HepG2 (cell line): ENCODE data around the gene DDRGK1. TPM values are rescaled to one million over a fixed set of nuclear protein-coding genes. Genes with fewer than 3 reads are reported as not detected.

Source experiments
- CCDC6 ChIP-seq: sonication (generic); formaldehyde crosslinking; IDR thresholded peaks from 2 replicates; pipeline ENCODE4 v1.8.1; 2022; ENCODE audit warnings: mild to moderate bottlenecking, missing genetic modification reagents, moderate library complexity
- FOXK2 ChIP-seq: fragments of 450-650 bp; IDR thresholded peaks from 2 replicates; pipeline ENCODE4 v1.6.1; 2016
- FOXP4 ChIP-seq: sonication (generic); formaldehyde crosslinking; IDR thresholded peaks from 2 replicates; pipeline ENCODE4 v1.4.0; 2020; ENCODE audit warnings: missing genetic modification reagents
- HOXD1 ChIP-seq: sonication (generic); formaldehyde crosslinking; IDR thresholded peaks from 2 replicates; pipeline ENCODE4 v1.5.0; 2020; ENCODE audit warnings: missing genetic modification reagents
- JARID2 ChIP-seq: sonication (generic); formaldehyde crosslinking; IDR thresholded peaks from 2 replicates; pipeline ENCODE4 v1.8.1; 2023; ENCODE audit warnings: missing genetic modification reagents, inconsistent platforms; ENCODE audit not compliant: insufficient replicate concordance
- KLF16 ChIP-seq, 2 experiments: sonication (generic) in 1 of 2; formaldehyde crosslinking in 1 of 2; IDR thresholded peaks; 2 replicates each; pipeline versions ENCODE4 v1.6.1 to v1.8.0; 2016 to 2023; ENCODE audit warnings: missing genetic modification reagents in 2 of 2, missing compliant biosample characterization in 1 of 2
- MBD4 ChIP-seq: IDR thresholded peaks from 2 replicates; pipeline ENCODE4 v1.6.1; 2012; ENCODE audit warnings: low read length, inconsistent platforms, borderline replicate concordance
- SIX1 ChIP-seq: sonication (generic); formaldehyde crosslinking; IDR thresholded peaks from 2 replicates; pipeline ENCODE4 v1.4.0; 2020; ENCODE audit warnings: missing genetic modification reagents, borderline replicate concordance
- SRSF9 ChIP-seq: fragments of 200-400 bp; formaldehyde crosslinking; IDR thresholded peaks from 2 replicates; pipeline ENCODE4 v1.6.1; 2018; ENCODE audit warnings: borderline replicate concordance, mild to moderate bottlenecking, low read depth, low read length; ENCODE audit not compliant: insufficient read depth, poor library complexity, severe bottlenecking
- TEAD2 ChIP-seq: sonication (generic); formaldehyde crosslinking; IDR thresholded peaks from 2 replicates; pipeline ENCODE4 v1.9.0; 2021; ENCODE audit warnings: missing genetic modification reagents
- ZBTB26 ChIP-seq: IDR thresholded peaks from 2 replicates; pipeline ENCODE4 v1.6.1; 2016; ENCODE audit warnings: missing compliant biosample characterization, missing genetic modification reagents, borderline replicate concordance
- ZNF121 ChIP-seq: sonication (generic); formaldehyde crosslinking; IDR thresholded peaks from 2 replicates; pipeline ENCODE4 v1.5.0; 2020; ENCODE audit warnings: mild to moderate bottlenecking, missing genetic modification reagents
- ZNF326 ChIP-seq: sonication (generic); formaldehyde crosslinking; IDR thresholded peaks from 2 replicates; pipeline ENCODE4 v1.4.0; 2020; ENCODE audit warnings: missing genetic modification reagents, borderline replicate concordance
- ZNF329 ChIP-seq: sonication (generic); formaldehyde crosslinking; IDR thresholded peaks from 2 replicates; pipeline ENCODE4 v1.9.0; 2021; ENCODE audit warnings: low read depth, mild to moderate bottlenecking, missing genetic modification reagents
- ZNF383 ChIP-seq: sonication (generic); formaldehyde crosslinking; IDR thresholded peaks from 2 replicates; pipeline ENCODE4 v1.4.0; 2020; ENCODE audit warnings: missing genetic modification reagents, mild to moderate bottlenecking, borderline replicate concordance
- polyA plus RNA-seq, 8 experiments: library from polyadenylated mRNA; depleted of rRNA in 3 of 8; stranded (reverse) in 7 of 8; unstranded in 1 of 8; fragments of >200 nt; fragmentation: Illumina TruSeq in 4 of 8; extraction: Trizol in 4 of 8; gene quantifications; 2 replicates each; pipeline versions ENCODE4 v1.2.1 to v1.2.3, GENCODE V29; 2011 to 2016; ENCODE audit warnings: low read depth in 4 of 8, missing spikeins in 1 of 8, mixed read lengths in 1 of 8; ENCODE audit not compliant: insufficient read depth in 1 of 8
- total RNA-seq, 5 experiments: library from RNA; depleted of rRNA; stranded (reverse); fragments of >200 nt; fragmentation: Illumina TruSeq; extraction: Trizol; gene quantifications; 2 replicates each; pipeline ENCODE4 v1.2.3, GENCODE V29; 2016; ENCODE audit warnings: low read depth in 1 of 5
- TF ChIP-seq, protein P1 (sequence below): sonication (generic); formaldehyde crosslinking; IDR thresholded peaks from 2 replicates; pipeline ENCODE4 v1.4.0; 2020; ENCODE audit warnings: low read depth, mild to moderate bottlenecking, missing genetic modification reagents
- TF ChIP-seq, protein P2 (sequence below): sonication (generic); formaldehyde crosslinking; IDR thresholded peaks from 2 replicates; pipeline ENCODE4 v1.4.0; 2020; ENCODE audit warnings: missing genetic modification reagents, mild to moderate bottlenecking, borderline replicate concordance
- TF ChIP-seq, protein P3 (sequence below): sonication (generic); formaldehyde crosslinking; IDR thresholded peaks from 2 replicates; pipeline ENCODE4 v1.4.0; 2020; ENCODE audit warnings: mild to moderate bottlenecking, low read depth, missing genetic modification reagents

Gene DDRGK1
- total and polyA plus RNA-seq, 2 of the 13 experiments (the other 11 are each of a cell fraction or from before 2014, with no cell fraction given): 96.7 to 149 TPM

DNA sequence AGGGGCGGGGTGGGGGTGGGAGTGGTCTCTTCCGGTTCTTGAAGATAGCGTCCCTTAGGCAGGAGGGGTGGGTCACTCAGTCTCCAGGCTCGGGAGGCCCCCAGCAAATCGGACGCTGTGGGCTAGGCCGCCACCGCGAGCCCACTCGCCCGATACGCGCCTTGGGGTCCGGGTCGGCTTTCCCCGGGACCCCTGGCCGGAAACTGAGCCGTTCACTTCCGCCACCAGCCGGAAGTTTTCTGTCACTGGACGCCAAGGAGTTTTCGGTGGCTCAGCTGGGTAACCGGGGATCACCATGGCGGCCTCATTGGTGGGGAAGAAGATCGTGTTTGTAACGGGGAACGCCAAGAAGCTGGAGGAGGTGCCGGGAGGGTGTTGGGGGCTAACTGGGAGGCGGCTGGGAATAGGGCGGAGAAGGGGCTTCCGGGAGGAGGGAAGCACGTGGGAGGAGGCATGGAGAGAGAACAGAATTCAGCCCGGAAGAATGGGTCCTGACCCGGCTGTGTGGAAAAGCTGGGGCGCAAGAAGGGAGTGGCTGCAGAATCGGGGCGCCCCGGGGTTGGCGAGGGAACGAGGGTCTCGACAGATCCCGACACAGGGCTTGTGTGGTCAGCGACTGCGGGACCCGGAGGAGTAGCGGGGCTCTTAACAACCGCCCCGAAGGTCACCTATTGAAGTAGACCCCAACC, 4.9 kb upstream of the DDRGK1 start, which contains the start of gene ITPA (continued):
- TF ChIP-seq FOXP4 (CRISPR knock-in tag): peak; percentile 64
- peak in 1 of 2 experiments; percentile 93; a peak in 2 of 4 replicates for TF ChIP-seq KLF16 (CRISPR knock-in tag; IDR thresholded peaks at IDR 0.05)
- TF ChIP-seq MBD4: no peak
- TF ChIP-seq ZNF329: no peak; the same call in 1 of the 2 replicates
- peak; percentile 26; the same call in 1 of the 2 replicates for TF ChIP-seq ZNF121 (CRISPR knock-in tag)
- TF ChIP-seq, protein P1, sequence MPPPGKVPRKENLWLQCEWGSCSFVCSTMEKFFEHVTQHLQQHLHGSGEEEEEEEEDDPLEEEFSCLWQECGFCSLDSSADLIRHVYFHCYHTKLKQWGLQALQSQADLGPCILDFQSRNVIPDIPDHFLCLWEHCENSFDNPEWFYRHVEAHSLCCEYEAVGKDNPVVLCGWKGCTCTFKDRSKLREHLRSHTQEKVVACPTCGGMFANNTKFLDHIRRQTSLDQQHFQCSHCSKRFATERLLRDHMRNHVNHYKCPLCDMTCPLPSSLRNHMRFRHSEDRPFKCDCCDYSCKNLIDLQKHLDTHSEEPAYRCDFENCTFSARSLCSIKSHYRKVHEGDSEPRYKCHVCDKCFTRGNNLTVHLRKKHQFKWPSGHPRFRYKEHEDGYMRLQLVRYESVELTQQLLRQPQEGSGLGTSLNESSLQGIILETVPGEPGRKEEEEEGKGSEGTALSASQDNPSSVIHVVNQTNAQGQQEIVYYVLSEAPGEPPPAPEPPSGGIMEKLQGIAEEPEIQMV: peak; percentile 47; the same call in 1 of the 2 replicates
- TF ChIP-seq ZBTB26 (CRISPR knock-in tag): peak; percentile 79
- TF ChIP-seq, protein P2, sequence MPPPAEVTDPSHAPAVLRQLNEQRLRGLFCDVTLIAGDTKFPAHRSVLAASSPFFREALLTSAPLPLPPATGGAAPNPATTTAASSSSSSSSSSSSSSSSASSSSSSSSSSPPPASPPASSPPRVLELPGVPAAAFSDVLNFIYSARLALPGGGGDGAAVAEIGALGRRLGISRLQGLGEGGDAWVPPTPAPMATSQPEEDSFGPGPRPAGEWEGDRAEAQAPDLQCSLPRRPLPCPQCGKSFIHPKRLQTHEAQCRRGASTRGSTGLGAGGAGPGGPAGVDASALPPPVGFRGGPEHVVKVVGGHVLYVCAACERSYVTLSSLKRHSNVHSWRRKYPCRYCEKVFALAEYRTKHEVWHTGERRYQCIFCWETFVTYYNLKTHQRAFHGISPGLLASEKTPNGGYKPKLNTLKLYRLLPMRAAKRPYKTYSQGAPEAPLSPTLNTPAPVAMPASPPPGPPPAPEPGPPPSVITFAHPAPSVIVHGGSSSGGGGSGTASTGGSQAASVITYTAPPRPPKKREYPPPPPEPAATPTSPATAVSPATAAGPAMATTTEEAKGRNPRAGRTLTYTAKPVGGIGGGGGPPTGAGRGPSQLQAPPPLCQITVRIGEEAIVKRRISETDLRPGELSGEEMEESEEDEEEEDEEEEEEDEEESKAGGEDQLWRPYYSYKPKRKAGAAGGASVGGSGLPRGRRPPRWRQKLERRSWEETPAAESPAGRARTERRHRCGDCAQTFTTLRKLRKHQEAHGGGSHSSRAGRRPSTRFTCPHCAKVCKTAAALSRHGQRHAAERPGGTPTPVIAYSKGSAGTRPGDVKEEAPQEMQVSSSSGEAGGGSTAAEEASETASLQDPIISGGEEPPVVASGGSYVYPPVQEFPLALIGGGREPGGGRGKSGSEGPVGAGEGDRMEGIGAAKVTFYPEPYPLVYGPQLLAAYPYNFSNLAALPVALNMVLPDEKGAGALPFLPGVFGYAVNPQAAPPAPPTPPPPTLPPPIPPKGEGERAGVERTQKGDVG: peak; percentile 89
- TF ChIP-seq ZNF326 (CRISPR knock-in tag): no peak
- peak; percentile 62 for TF ChIP-seq ZNF383
- TF ChIP-seq, protein P3, sequence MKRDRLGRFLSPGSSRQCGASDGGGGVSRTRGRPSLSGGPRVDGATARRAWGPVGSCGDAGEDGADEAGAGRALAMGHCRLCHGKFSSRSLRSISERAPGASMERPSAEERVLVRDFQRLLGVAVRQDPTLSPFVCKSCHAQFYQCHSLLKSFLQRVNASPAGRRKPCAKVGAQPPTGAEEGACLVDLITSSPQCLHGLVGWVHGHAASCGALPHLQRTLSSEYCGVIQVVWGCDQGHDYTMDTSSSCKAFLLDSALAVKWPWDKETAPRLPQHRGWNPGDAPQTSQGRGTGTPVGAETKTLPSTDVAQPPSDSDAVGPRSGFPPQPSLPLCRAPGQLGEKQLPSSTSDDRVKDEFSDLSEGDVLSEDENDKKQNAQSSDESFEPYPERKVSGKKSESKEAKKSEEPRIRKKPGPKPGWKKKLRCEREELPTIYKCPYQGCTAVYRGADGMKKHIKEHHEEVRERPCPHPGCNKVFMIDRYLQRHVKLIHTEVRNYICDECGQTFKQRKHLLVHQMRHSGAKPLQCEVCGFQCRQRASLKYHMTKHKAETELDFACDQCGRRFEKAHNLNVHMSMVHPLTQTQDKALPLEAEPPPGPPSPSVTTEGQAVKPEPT: no peak
- TF ChIP-seq HOXD1 (CRISPR knock-in tag): peak; percentile 62; the same call in 1 of the 2 replicates
- TF ChIP-seq JARID2 (CRISPR knock-in tag): peak; percentile 77
- TF ChIP-seq TEAD2 (CRISPR knock-in tag): 0 out of 2 replicates have a peak, but pooled peaks have one; percentile 14
- no peak for TF ChIP-seq FOXK2
- peak; percentile 70; the same call in 1 of the 2 replicates for TF ChIP-seq CCDC6 (CRISPR knock-in tag)
- no peak for TF ChIP-seq SRSF9
- TF ChIP-seq SIX1 (CRISPR knock-in tag): peak; percentile 45; the same call in 1 of the 2 replicates
